HTR-8/SVneo (cell line): ENCODE data around the gene ALOX5.
"Not testable (repeated sequence)": the region's sequence is repeated elsewhere in the genome, so short reads cannot be mapped to it uniquely, and the experiment has no call there.

Source experiments
- DNase-seq: peaks from one replicate; pipeline ENCODE4 v3.0.0; 2011; ENCODE audit warnings: low spot score, mixed read lengths; ENCODE audit not compliant: insufficient read length
- FAIRE-seq: peaks from 2 replicates; lab custom pipeline; 2011; peaks lifted over from hg19 to GRCh38; lab: Jason Lieb, UNC

Gene ALOX5

DNA sequence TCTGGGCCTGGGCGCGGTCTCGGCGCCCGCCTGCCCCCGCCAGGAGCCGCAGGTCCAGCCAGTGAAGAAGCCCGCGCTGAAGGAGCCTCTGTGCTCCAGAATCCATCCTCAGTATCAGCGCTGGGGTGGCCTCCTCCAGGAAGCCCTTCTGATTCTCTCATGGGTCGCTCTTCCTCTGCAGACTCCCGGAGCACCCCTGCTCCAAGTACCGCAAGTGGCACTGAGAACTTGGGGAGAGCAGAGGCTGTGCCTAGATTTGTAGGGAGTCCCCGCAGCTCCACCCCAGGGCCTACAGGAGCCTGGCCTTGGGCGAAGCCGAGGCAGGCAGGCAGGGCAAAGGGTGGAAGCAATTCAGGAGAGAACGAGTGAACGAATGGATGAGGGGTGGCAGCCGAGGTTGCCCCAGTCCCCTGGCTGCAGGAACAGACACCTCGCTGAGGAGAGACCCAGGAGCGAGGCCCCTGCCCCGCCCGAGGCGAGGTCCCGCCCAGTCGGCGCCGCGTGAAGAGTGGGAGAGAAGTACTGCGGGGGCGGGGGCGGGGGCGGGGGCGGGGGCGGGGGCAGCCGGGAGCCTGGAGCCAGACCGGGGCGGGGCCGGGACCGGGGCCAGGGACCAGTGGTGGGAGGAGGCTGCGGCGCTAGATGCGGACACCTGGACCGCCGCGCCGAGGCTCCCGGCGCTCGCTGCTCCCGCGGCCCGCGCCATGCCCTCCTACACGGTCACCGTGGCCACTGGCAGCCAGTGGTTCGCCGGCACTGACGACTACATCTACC, at the start of gene ALOX5:
TSS of gene ALOX5 (plus strand) at position 641 of the 774 bp plus-strand sequence. CDS start at position 705, 64 bp downstream.
- DNase-seq (no peak), FAIRE-seq (no peak)

DNA sequence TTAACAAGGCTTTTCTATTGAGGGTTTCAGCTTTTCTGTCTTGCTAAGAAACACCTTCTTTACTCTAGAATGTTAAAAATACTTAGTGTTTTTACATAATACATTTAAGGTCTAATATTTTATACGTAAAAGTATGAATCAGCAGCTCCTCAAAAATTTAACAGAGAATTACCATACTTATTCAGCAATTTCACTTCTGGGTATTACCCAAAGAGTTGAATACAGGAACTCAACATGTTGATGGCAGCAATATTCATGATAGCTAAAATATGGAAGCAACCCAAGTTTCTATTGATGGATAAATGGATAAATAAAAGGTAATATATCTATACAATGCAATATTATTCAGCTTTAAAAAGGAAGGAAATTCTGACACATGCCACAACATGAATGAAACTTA, 48.9 kb upstream of the ALOX5 start:
- FAIRE-seq (no peak), DNase-seq (no peak)

DNA sequence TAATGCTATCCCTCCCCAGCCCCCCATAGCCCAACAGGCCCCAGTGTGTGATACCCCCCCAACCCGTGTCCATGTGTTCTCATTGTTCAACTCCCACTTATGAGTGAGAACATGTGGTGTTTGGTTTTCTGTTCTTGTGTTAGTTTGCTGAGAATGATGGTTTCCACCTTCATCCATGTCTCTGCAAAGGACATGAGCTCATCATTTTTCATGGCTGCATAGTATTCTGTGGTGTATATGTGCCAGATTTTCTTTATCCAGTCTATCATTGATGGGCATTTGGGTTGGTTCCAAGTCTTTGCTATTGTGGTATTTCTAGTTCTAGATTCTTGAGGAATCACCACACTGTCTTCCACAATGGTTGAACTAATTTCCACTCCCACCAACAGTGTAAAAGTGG, 47.2 kb upstream of the ALOX5 start:
- not testable (repeated sequence) for DNase-seq, FAIRE-seq

DNA sequence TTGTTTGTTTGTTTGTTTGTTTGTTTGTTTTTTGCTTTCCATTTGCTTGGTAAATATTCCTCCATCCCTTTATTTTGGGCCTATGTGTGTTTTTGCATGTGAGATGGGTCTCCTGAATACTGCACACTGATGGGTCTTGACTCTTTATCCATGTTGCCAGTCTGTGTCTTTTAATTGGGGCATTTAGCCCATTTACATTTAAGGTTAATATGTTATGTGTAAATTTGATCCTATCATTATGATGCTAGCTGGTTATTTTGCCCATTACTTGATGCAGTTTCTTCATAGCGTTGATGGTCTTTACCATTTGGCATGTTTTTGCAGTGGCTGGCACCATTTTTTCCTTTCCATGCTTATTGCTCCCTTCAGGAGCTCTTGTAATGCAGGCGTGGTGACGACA, 42.2 kb upstream of the ALOX5 start:
- DNase-seq, FAIRE-seq: not testable (repeated sequence)

DNA sequence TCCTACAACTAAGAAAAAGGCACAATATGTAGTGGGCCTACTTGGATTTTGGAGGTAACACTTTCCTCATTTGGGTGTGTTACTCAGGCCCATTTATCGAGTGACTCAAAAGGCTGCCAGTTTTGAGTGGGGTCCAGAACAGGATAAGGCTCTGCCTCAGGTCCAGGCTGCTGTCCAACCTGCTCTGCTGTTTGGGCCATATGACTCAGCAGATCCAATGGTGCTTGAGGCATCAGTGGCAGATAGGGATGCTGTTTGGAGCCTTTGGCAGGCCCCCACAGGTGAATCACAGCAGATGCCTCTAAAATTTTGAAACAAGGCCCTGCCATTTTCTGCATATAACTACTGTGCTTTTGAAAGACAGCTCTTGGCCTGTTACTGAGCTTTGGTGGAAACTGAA, 34.1 kb upstream of the ALOX5 start:
- DNase-seq (no peak), FAIRE-seq (no peak)

DNA sequence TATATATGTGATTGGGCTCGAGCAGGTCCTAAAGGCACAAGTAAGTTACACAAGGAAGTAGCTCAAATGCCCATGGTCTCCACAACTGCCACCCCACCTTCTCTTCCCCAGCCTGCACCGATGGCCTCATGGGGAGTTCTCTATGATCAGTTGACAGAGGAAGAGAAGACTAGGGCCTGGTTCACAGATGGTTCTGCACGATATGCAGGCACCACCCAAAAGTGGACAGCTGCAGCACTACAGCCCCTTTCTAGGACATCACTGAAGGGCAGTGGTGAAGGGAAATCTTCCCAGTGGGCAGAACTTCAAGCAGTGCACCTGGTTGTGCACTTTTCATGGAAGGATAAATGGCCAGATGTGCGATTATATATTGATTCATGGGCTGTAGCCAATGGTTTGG, 33.6 kb upstream of the ALOX5 start:
- DNase-seq, FAIRE-seq: not testable (repeated sequence)

DNA sequence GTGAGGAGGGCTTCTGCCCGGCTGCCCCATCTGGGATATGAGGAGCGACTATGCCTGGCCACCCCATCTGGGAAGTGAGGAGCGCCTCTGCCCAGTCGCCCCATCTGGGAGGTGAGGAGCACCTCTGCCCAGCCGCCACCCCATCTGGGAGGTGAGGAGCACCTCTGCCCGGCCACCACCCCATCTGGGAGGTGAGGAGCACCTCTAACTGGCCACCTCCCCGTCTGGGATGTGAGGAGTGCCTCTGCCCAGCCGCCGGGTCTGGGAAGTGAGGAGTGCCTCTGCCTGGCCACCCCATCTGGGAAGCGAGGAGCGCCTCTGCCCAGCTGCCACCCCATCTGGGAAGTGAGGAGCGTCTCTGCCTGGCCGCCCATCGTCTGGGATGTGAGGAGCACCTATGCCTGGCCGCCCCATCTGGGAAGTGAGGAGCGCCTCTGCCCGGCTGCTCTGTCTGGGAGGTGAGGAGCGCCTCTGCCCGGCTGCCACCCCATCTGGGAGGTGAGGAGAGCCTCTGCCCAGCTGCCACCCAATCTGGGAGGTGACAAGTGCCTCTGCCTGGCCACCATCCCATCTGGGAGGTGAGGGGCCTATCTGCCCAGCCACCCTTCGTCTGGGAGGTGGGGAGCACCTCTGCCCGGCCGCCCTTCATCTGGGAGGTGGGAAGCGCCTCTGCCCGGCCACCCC, 27.2 kb upstream of the ALOX5 start:
- FAIRE-seq, DNase-seq: not testable (repeated sequence)

DNA sequence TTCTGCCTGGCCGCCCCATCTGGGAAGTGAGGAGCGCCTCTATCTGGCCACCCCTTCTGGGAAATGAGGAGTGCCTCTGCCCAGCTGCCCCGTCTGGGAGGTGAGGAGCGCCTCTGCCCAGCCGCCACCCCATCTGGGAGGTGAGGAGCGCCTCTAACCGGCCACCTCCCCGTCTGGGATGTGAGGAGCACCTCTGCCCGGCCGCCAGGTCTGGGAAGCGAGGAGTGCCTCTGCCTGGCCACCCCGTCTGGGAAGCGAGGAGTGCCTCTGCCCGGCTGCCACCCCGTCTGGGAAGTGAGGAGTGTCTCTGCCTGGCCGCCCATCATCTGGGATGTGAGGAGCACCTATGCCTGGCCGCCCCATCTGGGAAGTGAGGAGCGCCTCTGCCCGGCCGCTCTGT, 26.6 kb upstream of the ALOX5 start:
- not testable (repeated sequence) for DNase-seq, FAIRE-seq

DNA sequence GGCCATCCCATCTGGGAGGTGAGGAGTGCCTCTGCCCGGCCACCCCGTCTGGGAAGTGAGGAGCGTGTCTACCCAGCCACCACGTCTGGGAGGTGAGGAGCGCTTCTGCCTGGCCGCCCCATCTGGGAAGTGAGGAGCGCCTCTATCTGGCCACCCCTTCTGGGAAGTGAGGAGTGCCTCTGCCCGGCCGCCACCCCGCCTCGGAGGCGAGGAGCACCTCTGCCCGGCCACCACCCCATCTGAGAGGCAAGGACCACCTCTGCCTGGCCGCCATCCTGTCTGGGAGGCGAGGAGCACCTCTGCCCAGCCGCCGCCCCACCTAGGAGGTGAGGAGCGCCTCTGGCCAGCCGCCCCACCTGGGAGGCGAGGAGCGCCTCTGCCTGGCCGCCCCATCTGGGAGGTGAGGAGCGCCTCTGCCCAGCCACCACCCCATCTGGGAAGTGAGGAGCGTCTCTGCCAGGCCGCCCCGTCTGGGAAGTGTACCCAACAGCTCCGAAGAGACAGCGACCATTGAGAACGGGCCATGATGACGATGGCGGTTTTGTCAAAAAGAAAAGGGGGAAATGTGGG, 25.7 kb upstream of the ALOX5 start:
- FAIRE-seq, DNase-seq: not testable (repeated sequence)

DNA sequence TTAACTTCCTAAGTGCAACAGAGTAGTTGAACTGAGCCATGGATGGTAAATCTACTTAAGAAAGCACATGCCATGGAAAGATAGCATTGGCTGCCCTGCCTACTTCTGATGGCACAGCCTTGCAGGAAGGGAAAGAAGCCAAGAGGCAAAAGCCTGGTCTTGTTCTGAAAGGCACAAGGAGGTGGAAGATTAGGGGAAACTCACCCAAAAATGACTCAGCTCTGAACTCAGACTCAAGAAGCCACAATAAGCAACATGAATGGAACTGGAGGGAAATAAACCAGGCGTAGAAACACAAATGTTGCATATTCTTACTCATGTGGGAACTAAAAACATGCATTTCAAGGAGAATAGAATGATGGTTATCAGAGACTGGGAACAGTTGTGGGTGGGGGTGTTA, 20.8 kb upstream of the ALOX5 start:
- DNase-seq: no peak
- FAIRE-seq: no peak

DNA sequence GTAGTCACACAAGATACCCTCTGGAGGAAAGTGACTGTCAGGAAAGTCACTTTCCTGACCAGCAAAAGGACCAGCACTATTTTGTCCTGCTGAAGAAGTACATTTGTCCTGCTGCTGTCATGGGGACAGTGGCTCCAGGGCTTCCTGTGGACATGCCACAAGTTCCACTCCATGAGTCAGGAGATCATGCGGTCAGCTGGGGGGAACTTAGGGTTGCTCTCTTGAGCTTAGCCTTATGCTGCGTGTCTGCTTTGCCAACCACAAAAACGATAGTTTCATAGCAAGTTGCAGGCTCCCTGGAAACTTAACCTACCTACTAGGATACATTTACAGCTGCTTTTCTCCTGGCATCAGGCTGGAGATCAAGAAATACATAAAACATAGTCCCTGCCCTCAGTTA, 19.8 kb upstream of the ALOX5 start:
- FAIRE-seq (no peak), DNase-seq (no peak)

DNA sequence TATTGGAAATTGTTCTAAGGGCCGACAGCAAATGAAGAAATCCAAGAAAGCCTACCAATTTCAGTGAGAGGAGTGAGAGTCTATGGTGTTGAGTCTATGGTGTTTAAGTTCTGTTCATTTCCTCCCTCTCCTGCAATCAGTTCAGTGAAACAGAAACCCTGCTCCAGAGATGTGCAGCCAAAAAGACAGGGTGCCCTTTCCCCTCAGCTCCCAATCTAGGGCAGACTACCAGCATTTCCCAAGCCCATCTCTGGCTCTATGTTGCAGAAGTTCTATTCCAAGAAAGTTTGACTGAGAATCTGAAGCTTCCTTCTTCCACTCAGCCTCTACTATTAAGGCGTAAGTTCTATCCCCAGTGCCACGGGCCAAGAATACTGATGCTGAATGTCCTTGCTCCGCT, 18.5 kb upstream of the ALOX5 start:
- no peak for FAIRE-seq
- no peak for DNase-seq

DNA sequence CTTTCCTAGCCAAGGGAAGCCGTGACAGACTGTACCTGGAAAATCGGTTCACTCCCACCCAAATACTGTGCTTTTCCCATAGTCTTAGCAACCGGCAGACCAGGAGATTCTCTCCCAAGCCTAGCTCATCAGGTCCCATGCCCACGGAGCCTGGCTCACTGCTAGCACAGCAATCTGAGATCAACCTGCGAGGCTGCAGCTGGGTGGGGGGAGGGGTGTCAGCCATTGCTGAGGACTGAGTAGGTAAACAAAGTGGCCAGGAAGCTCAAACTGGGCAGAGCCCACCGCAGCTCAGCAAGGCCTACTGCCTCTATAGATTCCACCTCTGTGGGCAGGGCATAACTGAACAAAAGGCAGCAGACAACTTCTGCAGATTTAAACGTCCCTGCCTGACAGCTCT, 15.1 kb upstream of the ALOX5 start:
- not testable (repeated sequence) for FAIRE-seq, DNase-seq

DNA sequence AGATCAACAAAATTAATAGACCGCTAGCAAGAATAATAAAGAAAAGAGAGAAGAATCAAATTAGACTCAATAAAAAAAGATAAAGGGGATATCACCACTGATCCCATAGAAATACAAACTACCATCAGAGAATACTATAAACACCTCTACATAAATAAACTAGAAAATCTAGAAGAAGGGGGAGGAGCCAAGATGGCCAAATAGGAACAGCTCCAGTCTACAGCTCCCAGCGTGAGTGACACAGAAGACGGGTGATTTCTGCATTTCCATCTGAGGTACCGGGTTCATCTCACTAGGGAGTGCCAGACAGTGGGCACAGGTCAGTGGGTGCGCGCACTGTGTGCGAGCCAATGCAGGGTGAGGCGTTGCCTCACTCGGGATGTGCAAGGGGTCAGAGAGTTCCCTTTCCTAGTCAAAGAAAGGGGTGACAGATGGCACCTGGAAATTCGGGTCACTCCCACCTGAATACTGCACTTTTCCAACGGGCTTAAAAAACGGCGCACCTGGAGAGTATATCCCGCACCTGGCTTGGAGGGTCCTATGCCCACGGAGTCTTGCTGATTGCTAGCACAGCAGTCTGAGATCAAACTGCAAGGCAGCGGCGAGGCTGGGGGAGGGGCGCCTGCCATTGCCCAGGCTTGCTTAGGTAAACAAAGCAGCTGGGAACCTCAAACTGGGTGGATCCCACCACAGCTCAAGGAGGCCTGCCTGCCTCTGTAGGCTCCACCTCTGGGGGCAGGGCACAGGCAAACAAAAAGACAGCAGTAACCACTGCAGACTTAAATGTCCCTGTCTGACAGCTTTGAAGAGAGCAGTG, 11.8 kb upstream of the ALOX5 start:
- not testable (repeated sequence) for FAIRE-seq, DNase-seq

DNA sequence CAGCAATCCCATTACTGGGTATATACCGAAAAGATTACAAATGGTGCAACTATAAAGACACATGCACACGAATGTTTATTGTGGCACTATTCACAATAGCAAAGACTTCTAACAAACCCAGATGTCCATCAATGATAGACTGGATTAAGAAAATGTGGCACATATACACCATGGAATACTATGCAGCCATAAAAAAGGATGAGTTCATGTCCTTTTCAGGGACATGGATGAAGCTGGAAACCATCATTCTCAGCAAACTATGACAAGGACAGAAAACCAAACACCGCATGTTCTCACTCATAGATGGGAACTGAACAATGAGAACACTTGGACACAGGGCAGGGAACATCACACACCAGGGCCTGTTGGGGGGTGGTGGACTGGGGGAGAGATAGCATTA, 6.4 kb upstream of the ALOX5 start:
- not testable (repeated sequence) for DNase-seq, FAIRE-seq

DNA sequence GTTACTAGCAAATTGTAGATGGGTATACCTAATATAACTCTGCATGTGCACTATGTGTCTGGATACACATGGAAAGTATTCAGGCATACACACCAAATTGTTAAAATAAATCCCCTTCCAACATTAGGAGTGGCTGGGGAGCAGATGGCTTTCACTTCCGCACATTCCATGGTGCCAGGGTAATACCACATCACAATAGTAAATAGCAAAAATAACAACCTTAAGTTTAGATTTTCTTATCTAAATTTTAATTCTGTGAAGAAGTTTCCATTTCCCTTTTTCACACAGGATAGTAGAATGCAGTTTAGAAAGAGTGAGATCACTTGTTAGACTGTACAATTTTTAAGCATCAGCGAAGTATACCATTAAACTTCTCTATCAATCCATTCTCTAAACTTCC, 5.8 kb upstream of the ALOX5 start:
- FAIRE-seq: no peak
- no peak for DNase-seq

DNA sequence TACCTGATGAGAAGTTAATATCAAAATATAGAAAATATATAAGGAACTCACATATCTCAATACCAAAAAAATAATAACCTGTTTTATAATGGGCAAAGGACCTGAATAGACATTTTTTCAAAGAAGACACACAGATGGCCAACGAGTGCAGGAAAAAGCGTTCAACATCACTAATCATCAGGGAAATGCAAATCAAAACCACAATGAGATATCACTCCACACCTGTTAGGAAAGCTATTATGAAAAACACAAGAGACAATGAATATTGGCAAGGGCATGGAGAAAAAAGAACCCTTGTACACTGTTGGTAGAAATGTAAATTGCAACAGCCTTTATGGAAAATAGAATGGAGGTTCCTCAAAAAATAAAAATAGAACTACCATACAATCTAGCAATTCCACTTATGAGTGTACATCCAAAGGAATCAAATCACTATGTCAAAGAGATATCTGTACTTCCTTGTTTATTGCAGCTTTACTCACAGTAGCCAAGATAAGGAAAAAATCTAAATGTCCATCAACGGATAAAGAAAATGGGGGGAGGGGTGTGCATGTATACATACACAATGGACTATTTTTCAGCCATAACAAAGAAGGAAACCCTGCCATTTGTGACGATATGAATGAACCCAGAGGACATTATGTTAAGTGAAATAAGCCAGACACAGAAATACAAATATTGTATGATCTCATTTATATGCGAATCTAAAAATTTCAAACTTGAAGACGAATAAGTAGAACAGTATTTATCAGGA, 3.6 kb upstream of the ALOX5 start:
- no peak for DNase-seq
- FAIRE-seq: no peak

DNA sequence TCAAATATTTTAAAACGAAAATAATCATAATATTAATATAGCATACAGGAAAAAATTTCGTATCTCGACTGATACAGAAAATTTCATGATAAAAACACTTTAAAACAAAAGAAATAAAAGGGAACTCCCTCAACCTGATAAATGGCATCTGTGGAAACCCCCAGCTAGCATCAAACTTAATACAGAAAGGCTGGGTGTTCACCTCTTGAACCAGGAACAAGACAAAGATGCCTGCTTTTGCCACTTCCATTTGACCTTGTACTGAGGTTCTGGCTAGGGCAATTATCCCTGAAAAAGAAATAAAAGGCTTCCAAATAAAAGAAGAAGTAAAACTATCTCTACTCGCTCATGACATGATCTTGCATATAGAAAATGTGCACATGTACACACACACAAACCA, 2.5 kb upstream of the ALOX5 start:
- no peak for FAIRE-seq

DNA sequence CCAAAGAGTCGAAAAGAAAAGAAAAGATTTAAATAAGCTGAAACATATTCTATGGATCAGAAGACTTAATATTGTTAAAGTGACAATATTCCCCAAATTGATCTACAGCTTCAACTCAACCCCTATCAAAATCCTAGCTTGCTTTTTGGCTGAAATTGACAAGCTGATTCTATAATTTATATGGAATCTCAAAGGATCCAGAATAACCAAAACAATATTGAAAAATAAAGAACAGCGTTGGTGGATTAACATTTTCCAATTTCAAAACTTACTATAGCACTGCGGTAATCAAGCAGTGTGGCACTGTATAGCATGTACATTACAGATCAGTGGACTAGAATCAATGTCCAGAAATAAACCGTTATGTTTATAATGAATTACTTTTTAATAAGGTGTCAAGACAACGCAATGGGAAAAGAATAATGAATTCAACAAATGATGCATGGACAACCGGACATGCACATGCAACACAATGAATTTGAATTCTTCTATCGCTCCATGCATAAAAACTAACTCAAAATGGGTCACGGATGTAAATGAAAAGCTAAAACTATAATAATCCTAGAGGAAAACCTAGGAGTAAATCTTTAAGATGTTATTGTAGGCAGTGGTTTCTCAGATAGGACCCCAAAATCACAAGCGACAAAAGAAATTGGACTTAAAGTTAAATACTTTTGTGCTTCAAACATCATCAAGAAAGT, 1.6 kb upstream of the ALOX5 start:
- FAIRE-seq (no peak), DNase-seq (no peak)

More for the DNA sequence above, 2.5 kb upstream of the ALOX5 start:
- no peak for DNase-seq
